HG02973 (cell line): ENCODE results near the gene LRATD1.
"Not testable (repeated sequence)": the region's sequence is repeated elsewhere in the genome, so short reads cannot be mapped to it uniquely, and the experiment has no call there.

ENCODE experiments used
- ATAC-seq: cut with Tn5 transposase; IDR thresholded peaks from one replicate; pipeline ENCODE4 v1.9.1; 2021; ENCODE audit warnings: moderate library complexity; ENCODE audit not compliant: unreplicated experiment

LRATD1 gene

GRCh38 chr2:14632133-14632936 is at the start of gene LRATD1:
TSS of gene LRATD1 (plus strand) at chr2:14632717. CDS start at chr2:14633980, 1,263 bp downstream.
- ATAC-seq: no peak

GRCh38 chr2:14583059-14583458 is 49.5 kb upstream of the LRATD1 start:
- ATAC-seq: no peak

- ATAC-seq: no peak
Measured at GRCh38 chr2:14583802-14584201, 48.7 kb upstream of the LRATD1 start.

DNA sequence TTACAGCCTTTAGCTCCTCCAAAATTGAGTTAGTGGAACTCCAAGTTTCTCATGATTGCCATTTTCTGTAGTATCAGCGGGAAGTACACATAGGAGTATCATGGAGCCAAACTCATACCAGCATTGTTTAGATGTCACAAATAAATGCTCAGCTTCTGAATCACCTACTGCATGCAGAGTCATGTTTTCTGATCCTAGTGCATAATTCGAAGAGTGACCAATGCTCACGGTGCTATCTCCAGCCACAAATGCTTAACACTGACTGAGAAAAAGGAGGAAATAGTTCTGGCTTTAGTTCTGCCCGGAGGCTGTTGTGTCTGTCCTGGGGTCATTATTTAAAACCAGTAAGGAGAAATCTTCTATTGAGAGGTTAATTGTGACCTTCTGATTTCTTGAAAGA is 45.4 kb upstream of the LRATD1 start:
- ATAC-seq: no peak

DNA sequence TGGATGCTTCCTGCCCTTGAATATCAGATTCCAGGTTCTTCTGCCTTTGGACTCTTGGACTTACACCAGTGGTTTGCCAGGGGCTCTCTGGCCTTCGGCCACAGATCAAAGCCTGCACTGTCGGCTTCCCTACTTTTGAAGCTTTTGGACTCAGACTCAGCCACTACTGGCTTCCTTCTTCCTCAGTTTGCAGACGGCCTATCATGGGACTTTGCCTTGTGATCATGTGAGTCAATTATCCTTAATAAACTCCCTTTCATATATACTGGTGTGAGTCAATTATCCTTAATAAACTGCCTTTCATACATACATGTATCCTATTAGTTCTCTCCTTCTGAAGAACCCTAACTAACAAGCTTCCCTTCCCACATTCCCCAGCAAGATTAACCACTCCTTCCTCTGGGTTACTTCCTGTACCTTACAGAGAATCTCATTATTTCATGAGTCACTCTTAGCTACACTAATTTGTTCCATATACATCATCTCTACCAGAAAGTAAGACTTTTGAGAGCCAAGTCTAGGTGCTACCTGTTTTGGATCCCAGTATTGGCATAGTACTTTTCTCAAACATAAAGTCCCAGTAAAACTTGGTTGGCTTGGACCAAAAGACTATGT is 31.3 kb upstream of the LRATD1 start:
- ATAC-seq: no peak

DNA sequence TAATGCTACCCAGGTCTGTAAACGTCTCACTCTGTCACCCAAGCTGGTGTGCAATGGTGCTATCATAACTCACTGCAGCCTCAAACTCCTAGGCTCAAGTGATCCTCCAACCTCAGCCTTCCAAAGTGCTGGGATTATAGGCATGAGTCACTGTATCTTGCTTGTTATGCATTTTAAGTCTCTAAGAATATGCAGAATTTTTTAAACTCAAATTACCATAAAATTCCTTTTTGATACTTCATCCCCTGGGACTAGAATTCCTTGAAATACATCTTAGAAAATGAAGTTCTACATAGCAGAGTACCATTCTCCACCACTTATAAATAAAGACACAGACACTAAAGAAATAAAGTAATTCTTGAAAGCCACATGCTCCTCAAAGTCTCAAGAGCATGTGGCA is 30.2 kb upstream of the LRATD1 start:
- ATAC-seq: no peak

DNA sequence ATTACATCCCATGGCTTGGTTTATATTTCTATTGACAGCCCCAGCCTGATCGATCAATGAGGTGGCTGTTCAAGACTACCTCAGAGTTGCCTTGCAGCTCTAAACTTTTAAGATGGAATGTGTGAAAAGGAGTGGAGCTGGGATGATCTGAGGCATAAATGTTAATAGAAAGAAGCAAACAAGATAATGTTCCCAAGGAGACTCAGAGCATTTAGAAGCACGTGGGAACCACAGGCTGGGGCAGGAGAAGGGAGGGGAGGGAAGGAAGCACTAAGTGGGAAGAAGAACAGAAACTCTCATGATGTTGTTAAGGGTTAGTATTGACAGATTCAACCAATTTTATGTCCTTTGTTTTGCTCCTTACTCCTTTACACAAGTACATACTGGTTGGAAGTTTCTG is 28.8 kb upstream of the LRATD1 start:
- no peak for ATAC-seq

DNA sequence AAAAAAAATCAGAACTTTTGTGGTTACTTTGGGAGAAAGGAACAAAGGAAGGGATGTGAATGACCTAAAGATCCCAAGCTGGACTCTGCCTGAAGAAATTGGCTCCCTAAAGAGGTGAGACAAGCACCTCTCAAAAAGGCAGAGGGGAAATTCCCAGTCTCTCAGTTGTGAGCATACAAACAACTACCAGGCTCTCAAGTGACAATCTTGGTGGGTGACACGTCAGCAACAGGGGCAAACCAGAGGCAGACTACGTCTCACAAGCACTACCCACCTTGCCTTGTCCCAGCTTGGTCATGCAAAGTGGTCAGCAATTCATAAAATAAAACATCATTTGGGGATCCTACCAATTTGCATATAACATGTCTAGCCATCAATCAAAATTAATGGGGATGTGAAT is 24.3 kb upstream of the LRATD1 start:
- ATAC-seq: no peak

DNA sequence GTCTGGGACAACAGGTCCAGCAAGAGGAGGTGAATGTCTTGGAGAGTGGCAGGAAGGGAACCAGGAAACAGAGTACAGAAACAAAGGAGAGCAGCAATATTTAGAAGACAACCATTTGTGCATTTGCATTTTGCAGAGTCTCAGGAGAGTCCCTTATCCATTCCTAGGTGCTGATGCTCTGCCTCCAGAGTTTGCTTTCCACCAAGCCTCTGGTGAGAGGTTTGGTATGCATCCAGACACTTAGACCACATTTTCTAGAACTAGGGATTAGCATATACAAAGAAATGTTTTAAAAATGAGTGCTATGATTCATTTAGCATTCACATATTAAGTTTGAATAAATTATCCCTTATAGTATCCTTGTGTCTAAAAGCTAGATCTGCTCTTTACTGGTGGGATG is 18.5 kb upstream of the LRATD1 start:
- no peak for ATAC-seq

DNA sequence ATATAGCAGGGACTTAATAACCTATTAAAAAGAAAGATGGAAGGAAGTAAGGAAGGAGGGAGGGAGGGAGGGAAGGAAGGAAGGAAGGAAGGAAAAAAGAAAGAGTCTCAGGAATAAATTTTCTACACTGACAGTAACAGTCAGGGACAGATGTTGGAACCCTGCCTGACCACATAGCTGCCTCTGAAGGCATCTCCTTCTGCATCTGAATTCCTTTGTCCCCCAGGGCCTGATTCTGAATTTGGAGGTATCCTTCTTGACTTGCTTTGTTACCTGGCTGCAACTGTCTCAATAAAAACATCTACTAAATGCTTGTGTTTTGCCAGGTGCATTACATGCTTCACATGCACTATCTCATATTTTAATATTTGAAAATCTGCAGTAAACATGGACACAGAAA is 17.4 kb upstream of the LRATD1 start:
- no peak for ATAC-seq

DNA sequence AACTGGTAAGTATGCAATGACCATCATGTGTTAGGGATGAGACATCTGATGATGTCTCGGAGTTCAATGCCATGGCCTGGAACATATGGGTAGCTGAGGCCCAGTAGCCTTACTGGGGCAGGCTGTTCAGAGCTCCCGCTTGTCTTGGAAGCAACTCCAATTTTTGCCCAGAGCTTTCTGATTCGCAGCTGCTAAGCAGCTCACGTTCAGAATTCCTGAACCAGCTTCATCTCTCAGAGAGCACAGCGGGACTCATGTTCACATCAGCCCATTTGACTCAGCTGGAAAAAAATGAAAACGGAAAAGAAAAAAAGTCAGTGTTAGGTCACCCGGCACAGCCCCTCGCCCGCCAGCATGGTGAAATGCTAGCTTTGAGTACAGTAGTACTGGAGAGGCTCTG is 16.8 kb upstream of the LRATD1 start:
- ATAC-seq: no peak

- no peak for ATAC-seq
Measured at GRCh38 chr2:14616342-14616741, 16.2 kb upstream of the LRATD1 start.

GRCh38 chr2:14616950-14617349 is 15.6 kb upstream of the LRATD1 start:
- ATAC-seq: no peak

DNA sequence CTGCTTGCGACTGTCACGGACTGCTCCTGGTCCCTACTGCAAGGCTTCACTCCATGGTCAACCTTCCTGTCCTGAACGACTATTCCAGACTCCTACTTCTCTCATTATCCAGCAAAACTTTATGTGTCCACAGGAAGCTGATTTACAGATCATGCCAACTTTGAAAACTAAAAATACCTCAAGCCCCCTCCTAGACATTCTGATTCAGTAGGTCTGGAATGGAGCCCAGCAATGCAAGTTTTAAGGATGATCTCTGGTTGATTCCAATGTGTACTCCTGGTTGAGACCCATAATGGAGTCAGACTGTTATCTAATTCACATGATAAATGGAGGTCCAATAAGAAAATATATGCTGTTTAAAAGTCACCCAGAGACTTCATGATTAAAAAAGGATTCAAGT is 13.1 kb upstream of the LRATD1 start:
- ATAC-seq: no peak

DNA sequence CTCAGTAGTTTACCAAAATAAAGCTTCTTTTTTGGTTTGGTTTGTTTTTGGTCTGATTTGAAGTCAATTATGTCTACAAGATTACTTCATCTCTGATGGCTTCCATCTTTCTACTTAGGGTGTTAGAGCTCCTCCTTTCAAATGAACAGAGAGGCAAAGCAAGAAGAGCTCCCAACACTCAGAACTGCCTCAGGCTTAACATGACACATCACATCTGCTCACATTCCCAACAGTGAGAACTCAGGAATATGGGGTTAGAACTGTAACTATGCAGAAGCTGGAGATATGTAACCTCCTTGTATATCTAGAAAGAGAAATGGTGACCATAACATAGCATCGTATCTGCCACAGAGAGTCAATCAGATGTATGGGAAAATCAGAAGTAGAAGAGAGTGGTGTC is 11.4 kb upstream of the LRATD1 start:
- ATAC-seq: no peak

DNA sequence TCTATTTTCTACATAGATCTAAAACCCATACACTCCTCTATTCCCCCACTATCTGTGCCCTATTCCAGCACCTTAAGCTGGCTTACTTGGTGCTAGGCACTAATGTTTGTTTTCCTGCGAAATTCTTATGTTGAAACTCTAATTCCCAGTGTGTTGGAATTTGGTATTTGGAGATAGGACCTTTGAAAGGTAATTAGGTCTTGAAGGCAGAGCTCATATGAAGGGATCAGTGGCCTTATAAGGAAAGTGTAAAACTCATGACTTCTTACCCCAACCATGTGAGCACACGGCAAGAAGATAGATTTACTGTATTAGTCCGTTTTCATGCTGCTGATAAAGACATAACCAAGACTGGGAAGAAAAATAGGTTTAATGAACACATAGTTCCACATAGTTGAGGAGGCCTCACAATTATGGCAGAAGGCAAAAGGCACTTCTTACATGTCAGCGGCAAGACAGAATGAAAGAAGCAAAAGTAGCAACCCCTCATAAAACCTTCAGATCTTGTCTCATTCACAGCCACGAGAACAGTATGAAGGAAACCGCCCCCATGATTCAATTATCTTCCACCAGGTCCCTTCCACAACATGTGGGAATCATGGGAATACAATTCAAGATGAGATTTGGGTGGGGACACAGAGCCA is 10.5 kb upstream of the LRATD1 start:
- no peak for ATAC-seq

DNA sequence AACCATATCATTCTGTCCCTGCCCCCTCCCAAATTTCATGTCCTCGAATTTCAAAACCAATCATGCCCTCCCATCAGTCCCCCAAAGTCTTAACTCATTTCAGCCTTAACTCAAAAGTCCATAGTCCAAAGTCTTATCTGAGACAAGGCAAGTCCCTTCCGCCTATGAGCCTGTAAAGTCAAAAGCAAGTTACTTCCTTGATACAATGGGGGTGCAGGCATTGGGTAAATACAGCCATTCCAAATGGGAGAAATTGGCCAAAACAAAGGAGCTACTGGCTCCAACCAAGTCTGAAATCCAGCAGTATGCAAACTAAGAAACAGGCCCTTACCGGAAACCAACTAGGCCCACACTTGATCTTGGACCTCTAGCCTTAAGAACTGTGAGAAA is 10.0 kb upstream of the LRATD1 start:
- not testable (repeated sequence) for ATAC-seq

DNA sequence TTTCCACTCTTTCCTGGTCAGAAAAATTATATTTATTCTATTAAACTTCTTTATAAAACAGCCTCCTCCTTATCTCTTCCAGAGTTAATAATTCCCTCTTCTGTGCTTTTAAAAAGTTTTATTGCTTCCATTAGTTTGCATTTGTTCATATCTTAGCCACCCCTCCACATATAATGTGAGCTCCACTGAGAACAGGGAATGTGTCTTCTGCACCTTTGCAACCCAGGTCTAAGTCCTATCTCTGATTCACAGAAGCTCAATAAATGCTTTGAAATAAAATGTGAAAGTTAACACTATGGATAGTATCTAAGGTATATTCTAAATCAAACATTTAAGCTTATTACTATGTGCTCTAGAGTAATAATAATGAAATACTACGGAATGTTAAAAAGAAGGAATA is 9.3 kb upstream of the LRATD1 start:
- ATAC-seq: no peak

DNA sequence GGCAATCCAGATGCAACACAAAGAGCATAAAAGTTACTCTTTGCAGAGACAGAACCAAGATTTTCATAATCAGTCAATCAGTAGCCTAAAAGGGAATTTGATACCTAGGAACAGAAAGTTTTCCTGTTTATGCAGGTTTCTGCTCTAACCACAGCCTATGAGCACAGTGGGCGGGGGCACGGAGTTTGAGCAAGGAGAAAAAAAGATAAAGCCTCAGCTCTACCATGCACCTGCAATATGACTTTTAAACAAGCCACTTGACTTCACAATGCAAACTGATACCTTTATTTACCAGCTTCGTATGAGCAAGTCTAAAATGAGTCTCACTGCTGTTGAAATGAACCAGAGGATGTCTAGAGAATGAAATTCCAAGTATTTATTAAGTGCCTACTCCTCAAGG is 5.6 kb upstream of the LRATD1 start:
- no peak for ATAC-seq

DNA sequence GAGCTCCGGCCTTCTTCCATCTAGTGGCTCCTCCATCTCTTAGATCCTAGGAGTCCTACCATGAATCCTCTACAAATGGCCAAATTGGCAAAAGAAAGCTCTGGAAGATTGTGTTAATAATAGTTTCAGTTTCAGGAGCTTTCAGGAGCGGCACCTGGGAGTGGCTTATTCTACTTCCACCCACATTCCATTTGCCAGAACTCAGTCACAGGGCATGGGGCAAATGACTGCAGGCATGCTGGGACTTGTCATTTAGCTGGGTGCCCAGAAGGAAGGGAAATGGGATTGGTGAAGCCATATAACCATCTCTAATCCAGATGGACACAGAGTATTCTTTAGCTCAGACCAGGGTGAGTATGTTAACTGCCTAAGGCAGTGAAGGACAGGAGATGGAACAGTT is 3.6 kb upstream of the LRATD1 start:
- no peak for ATAC-seq

GRCh38 chr2:14631406-14632040 is 994 bp upstream of the LRATD1 start:
- no peak for ATAC-seq

- ATAC-seq: no peak
Measured at GRCh38 chr2:14633061-14633460, 544 bp downstream of the LRATD1 start.
